MCF 10A (cell line): ENCODE results near the gene MACROD1. TPM values are rescaled to one million over a fixed set of nuclear protein-coding genes. Genes with fewer than 3 reads are reported as not detected.
A peak's percentile ranks its signal among the peaks of the same experiment; 100 is the strongest.

Source experiments
- BruUV-seq: library from RNA; stranded (reverse); fragments of 400-500 nt; replicated peaks from 2 replicates; lab custom pipeline; 2021; lab: Mats Ljungman, UMichigan
- CTCF ChIA-PET: fragments of 300-600 bp; sonication (Branson Sonifier 250); formaldehyde crosslinking; extraction: SDS; loops from one replicate; lab custom pipeline; 2021; ENCODE audit warnings: antibody characterized with exemption, inconsistent platforms; lab: Yijun Ruan, JAX
- POLR2A ChIA-PET: fragments of 300-600, 350-650 bp; sonication (Branson Sonifier 250); formaldehyde crosslinking; extraction: SDS; loops from one replicate; lab custom pipeline; 2020; ENCODE audit warnings: antibody characterized with exemption, inconsistent platforms; lab: Yijun Ruan, JAX
- DNase-seq: peaks from one replicate; pipeline ENCODE4 v3.0.0-alpha.2; 2018; ENCODE audit not compliant: unreplicated experiment
- H3K27ac Mint-ChIP-seq: one replicate; pipeline ENCODE4 v1.8.0; 2022; ENCODE audit warnings: mild to moderate bottlenecking, low read depth, mixed read lengths; ENCODE audit not compliant: unreplicated experiment
- H3K27me3 Mint-ChIP-seq: one replicate; pipeline ENCODE4 v1.8.0; 2022; ENCODE audit warnings: mixed read lengths; ENCODE audit not compliant: insufficient read depth, unreplicated experiment
- H3K36me3 Mint-ChIP-seq: one replicate; pipeline ENCODE4 v1.8.0; 2022; ENCODE audit warnings: mild to moderate bottlenecking, moderate library complexity, mixed read lengths; ENCODE audit not compliant: insufficient read depth, unreplicated experiment
- H3K4me1 Mint-ChIP-seq: one replicate; pipeline ENCODE4 v1.8.0; 2022; ENCODE audit warnings: mixed read lengths; ENCODE audit not compliant: insufficient read depth, unreplicated experiment
- H3K4me3 Mint-ChIP-seq: one replicate; pipeline ENCODE4 v1.8.0; 2022; ENCODE audit warnings: mild to moderate bottlenecking, moderate library complexity, mixed read lengths; ENCODE audit not compliant: unreplicated experiment
- H3K9me3 Mint-ChIP-seq: one replicate; pipeline ENCODE4 v1.8.0; 2022; ENCODE audit warnings: mixed read lengths; ENCODE audit not compliant: unreplicated experiment
- intact Hi-C: fragments of 100-400 bp; cut with micrococcal nuclease; formaldehyde crosslinking; loops from 2 replicates; pipeline ENCODE4 v1.14.1; 2022
- total RNA-seq: library from RNA; stranded (reverse); gene quantifications from 2 replicates; pipeline ENCODE4 v1.2.3, GENCODE V29; 2022
- TF ChIP-seq, protein P1 (sequence below): fragments of 200-600 bp; IDR thresholded peaks from one replicate; pipeline ENCODE4 v1.8.0; 2022; ENCODE audit warnings: antibody characterized with exemption, mild to moderate bottlenecking; ENCODE audit not compliant: unreplicated experiment

Gene MACROD1
- total RNA-seq, 1 experiment from 2014 or later: 15.1 TPM

- ChIA-PET POLR2A (interaction anchor here (0.5 to 0.7 kb wide), 2 partner anchors 12 to 148 kb away, joined by 3 read pairs; no protein-coding TSS in a partner anchor), CTCF (no interaction called here)
- Mint-ChIP-seq H3K27me3 (peaks cover 32% of the 10 kb centered on the region), H3K36me3 (peaks cover 7% of the 10 kb centered on the region), H3K9me3 (no peaks in the 10 kb centered on the region), H3K4me1 (no peaks in the 10 kb centered on the region), H3K4me3 (no peak overlapping the region), H3K27ac (no peak overlapping the region)
- intact Hi-C loops: no loop called here
- no TSS peak for BruUV-seq
- TF ChIP-seq, protein P1, sequence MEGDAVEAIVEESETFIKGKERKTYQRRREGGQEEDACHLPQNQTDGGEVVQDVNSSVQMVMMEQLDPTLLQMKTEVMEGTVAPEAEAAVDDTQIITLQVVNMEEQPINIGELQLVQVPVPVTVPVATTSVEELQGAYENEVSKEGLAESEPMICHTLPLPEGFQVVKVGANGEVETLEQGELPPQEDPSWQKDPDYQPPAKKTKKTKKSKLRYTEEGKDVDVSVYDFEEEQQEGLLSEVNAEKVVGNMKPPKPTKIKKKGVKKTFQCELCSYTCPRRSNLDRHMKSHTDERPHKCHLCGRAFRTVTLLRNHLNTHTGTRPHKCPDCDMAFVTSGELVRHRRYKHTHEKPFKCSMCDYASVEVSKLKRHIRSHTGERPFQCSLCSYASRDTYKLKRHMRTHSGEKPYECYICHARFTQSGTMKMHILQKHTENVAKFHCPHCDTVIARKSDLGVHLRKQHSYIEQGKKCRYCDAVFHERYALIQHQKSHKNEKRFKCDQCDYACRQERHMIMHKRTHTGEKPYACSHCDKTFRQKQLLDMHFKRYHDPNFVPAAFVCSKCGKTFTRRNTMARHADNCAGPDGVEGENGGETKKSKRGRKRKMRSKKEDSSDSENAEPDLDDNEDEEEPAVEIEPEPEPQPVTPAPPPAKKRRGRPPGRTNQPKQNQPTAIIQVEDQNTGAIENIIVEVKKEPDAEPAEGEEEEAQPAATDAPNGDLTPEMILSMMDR: no peak
- DNase-seq: no peak
Observed at GRCh38 chr11:64037027-64037634, 128.8 kb downstream of the MACROD1 start.

DNA sequence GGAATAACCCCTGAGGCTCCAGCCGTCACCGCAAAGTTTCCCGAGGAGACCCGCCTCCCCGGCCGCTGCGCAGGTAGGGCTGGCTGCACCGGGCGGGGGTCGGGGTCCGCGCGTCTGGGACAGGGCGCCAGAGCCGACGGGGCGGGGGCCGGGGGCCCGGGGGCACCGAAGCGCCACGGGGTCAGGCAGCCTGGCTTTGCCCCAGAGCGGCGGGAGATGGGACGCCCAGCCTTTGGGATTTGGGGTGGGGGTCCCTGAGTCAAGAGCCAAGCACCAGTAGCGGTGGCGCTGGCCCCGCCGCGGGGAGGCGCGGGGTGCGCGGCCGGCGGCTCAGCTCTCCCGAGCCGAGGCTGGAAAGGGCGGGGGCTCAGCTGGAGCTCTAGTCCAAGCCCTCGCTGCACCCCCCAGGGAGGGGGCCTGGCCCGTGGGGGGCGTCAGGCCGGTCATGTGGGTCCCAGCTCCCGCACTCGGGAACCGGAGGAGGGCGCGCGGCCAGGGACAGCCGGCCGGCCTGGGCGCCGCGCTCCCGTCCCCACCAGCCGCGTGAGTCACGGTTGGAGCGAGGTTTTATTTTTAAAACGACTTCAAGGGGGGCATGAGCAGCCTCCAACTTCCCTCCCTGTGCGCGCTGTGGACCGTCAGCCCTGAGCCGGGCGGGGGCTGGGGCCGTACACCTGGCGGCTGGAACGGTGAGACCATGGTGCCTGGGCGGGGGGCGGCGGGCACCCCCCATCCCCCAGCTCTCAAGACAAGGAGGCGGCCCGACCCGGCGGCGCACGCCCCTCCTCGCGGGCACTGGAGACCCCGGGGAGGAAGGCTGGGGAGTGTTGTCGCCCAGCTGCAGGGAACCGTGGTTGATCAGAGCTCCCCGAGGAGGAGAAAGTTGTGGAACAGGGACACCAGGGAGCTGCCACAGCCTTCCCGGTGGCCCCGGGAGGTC lies 129.6 kb downstream of the MACROD1 start:
- peaks cover 32% of the 10 kb centered on the region for H3K27me3 Mint-ChIP-seq
- no peak overlapping the region for H3K27ac Mint-ChIP-seq
- no peaks in the 10 kb centered on the region for H3K9me3 Mint-ChIP-seq
- ChIA-PET POLR2A (interaction anchor here (0.5 kb wide), 1 partner anchor 149 kb away, joined by 3 read pairs; no protein-coding TSS in a partner anchor), CTCF (no interaction called here)
- intact Hi-C loops: no loop called here
- H3K4me1 Mint-ChIP-seq: no peaks in the 10 kb centered on the region
- H3K36me3 Mint-ChIP-seq: peaks cover 7% of the 10 kb centered on the region
- TF ChIP-seq, protein P1: no peak
- no TSS peak for BruUV-seq
- no peak for DNase-seq
- H3K4me3 Mint-ChIP-seq: no peak overlapping the region

- Mint-ChIP-seq H3K4me1 (no peaks in the 10 kb centered on the region), H3K27ac (no peak within 1 kb of the TSS), H3K27me3 (peaks cover 32% of the 10 kb centered on the region), H3K9me3 (no peaks in the 10 kb centered on the region), H3K36me3 (peaks cover 7% of the 10 kb centered on the region), H3K4me3 (peak within 1 kb of the TSS; percentile 42)
- no TSS peak for BruUV-seq
- CTCF ChIA-PET: no interaction called here
- TF ChIP-seq, protein P1: no peak
- DNase-seq: no peak
- POLR2A ChIA-PET: no interaction called here
- intact Hi-C loops: no loop called here
Observed at GRCh38 chr11:64035576-64035975, 130.3 kb downstream of the MACROD1 start, which contains the start of gene FLRT1. TSS of gene FLRT1 (plus strand) at chr11:64035931. CDS start at chr11:64116268, 80,337 bp downstream.

DNA sequence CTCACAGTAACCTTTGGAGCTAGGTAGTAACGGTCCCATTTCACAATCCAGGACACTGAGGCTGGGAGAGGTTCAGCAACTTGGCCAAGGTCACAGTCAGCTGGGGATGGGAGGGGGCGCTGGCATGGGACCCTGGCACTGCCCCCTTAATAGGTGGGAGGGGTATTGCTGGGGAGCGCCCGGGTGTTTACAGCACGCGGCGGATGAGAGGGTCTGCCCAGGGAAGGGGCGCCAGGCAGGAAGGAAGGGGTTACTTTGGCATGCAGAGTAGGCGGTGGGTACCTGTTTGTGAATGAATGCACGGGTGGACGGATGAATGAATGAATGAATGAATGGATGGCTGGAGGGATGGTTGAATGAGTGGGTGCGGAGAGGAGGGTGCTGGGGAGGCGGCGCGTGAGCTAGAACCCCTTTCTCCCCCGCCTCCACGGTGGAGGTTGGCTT lies 130.8 kb downstream of the MACROD1 start:
- ChIA-PET CTCF (interaction anchor here (0.5 kb wide), 1 partner anchor 8 kb away, joined by 3 read pairs; no protein-coding TSS in a partner anchor), POLR2A (interaction anchor here (0.6 kb wide), 1 partner anchor 576 kb away, joined by 4 read pairs; no protein-coding TSS in a partner anchor)
- peaks cover 3% of the 10 kb centered on the region for H3K36me3 Mint-ChIP-seq
- TF ChIP-seq, protein P1: no peak
- no peaks in the 10 kb centered on the region for H3K9me3 Mint-ChIP-seq
- H3K4me1 Mint-ChIP-seq: no peaks in the 10 kb centered on the region
- peak overlapping the region; percentile 42 for H3K4me3 Mint-ChIP-seq
- H3K27me3 Mint-ChIP-seq: peaks cover 33% of the 10 kb centered on the region
- intact Hi-C loops: no loop called here
- BruUV-seq: no TSS peak
- H3K27ac Mint-ChIP-seq: no peak overlapping the region
- DNase-seq: no peak
